HTR-8/SVneo (cell line): ENCODE measurements around the gene VSTM1.
"Not testable (repeated sequence)": the region's sequence is repeated elsewhere in the genome, so short reads cannot be mapped to it uniquely, and the experiment has no call there.

ENCODE experiments used
- DNase-seq: peaks from one replicate; pipeline ENCODE4 v3.0.0; 2011; ENCODE audit warnings: low spot score, mixed read lengths; ENCODE audit not compliant: insufficient read length
- FAIRE-seq: peaks from 2 replicates; lab custom pipeline; 2011; peaks lifted over from hg19 to GRCh38; lab: Jason Lieb, UNC

VSTM1 gene

DNA sequence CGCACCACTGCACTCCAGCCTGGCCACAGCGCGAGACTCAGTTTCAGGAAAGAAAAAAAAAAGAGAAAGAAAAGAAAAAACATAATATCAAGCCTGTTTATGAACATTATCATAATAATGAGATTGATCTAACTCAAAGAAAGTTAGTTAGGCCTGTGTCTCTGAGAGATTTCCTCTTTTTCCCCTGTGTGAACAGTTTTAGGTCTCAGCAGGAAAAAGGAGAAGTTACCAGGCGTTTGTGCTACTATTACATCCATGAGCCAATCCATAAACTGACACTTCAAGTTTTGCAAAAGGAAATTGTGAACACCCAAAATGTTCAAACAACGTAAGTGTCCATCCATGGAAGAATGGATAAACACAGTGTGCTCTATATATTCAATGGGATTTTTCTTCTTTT is 13.6 kb upstream of the VSTM1 start:
- DNase-seq (no peak), FAIRE-seq (no peak)

- FAIRE-seq (no peak), DNase-seq (no peak)
These were observed 11.2 kb upstream of the VSTM1 start for GRCh38 chr19:54074851-54075250.

- no peak for FAIRE-seq
- DNase-seq, result no peak
These were observed 10.1 kb upstream of the VSTM1 start for GRCh38 chr19:54073829-54074228.

DNA sequence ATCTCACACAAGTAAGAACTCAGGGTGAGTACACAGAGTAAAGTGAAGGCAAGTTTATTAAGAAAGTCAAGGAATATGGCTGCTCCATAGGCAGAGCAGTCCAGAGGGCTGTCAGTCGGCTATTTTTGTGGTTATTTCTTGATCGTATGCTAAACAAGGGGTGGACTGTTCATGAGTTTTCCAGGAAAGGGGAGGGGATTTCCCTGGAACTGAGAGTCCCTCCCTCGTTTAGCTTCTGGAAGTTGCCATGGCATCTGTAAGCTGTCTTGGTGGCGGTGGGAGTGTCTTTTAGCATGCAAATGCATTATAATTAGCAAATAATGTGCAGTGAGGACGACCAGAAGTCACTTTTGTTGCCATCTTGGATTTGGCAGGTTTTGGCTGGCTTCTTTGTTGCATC is 5.8 kb upstream of the VSTM1 start:
- FAIRE-seq, result no peak

GRCh38 chr19:54062643-54063042 is 1.1 kb downstream of the VSTM1 start:
- DNase-seq (no peak), FAIRE-seq (no peak)

More for the DNA sequence above, 5.8 kb upstream of the VSTM1 start:
- no peak for DNase-seq

DNA sequence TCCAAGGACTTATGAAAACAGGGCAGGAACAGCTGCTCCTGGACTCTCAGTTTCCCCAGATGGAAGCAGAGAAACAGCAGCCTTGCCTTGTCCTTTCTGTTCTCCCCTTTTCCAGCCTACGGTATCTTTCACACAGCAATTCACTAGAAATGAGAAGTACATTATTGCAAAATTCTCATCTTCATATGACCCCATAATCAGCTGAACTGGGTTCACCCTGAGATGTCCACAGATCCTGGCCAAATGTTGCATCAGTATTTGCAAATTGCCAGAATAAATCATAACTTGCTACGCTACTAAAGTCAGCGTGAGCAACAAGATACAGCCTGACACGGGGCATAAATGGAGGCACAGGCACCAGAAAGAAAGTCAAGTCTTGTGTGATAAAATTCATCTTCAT is 16.1 kb downstream of the VSTM1 start:
- FAIRE-seq (no peak), DNase-seq (no peak)

GRCh38 chr19:54045771-54046170 is 17.9 kb downstream of the VSTM1 start:
- FAIRE-seq (no peak), DNase-seq (no peak)

GRCh38 chr19:54042989-54043388 is 20.7 kb downstream of the VSTM1 start:
- FAIRE-seq, result no peak
- no peak for DNase-seq

DNA sequence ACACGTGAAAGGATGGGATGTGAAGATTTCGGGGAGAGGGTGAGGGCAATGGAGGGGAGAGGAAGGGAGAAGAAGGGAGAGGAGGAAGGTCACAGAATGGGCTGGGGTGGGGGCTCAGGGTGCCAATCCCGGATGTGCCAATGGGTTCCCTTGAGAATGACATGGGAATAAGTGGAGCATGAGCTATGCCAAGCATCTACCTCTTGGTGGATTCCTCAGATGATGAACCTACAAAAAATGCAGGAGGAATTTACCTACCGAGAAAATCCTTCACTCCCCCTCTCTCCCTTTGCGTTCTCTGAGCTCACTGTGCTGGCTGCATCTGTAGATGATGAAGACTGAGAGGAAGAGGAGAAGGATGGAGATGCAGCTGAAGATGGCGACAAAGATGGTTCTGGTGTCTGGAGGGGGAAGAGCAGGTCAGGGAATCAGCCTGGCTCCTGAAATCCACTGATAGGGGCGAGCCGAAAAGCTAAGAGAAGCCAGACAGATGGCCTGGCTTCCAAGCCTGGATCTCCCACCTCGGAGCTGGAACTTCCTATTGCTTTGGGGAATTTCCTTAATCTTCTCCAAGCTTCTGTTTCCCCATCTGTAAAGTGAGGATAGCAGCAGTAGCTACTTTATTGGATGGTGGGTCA is 21.6 kb downstream of the VSTM1 start:
- peak; percentile 26 for FAIRE-seq
- DNase-seq, result peak; percentile 19

- FAIRE-seq (no peak), DNase-seq (no peak)
These were observed 23.7 kb downstream of the VSTM1 start for GRCh38 chr19:54040003-54040402.

DNA sequence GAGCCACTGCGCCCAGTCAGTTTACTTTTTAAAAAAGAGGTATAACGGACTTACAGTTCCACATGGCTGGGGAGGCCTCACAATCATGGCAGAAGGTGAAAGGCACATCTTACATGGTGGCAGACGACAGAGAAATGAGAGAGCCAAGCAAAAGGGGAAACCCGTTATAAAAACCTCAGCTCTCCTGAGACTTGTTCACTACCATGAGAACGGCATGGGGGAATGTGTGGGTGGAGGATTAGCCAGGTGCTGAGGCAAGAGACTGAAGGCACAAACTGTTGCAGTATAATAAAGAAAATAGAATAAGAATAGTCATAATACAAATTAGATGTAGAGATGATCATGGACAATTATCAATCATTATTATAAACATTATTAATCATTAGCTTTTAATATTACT is 27.2 kb downstream of the VSTM1 start:
- DNase-seq, FAIRE-seq: not testable (repeated sequence)

- DNase-seq, result peak; percentile 62
- FAIRE-seq, result no peak
These were observed 28.2 kb downstream of the VSTM1 start for GRCh38 chr19:54035215-54036178.

DNA sequence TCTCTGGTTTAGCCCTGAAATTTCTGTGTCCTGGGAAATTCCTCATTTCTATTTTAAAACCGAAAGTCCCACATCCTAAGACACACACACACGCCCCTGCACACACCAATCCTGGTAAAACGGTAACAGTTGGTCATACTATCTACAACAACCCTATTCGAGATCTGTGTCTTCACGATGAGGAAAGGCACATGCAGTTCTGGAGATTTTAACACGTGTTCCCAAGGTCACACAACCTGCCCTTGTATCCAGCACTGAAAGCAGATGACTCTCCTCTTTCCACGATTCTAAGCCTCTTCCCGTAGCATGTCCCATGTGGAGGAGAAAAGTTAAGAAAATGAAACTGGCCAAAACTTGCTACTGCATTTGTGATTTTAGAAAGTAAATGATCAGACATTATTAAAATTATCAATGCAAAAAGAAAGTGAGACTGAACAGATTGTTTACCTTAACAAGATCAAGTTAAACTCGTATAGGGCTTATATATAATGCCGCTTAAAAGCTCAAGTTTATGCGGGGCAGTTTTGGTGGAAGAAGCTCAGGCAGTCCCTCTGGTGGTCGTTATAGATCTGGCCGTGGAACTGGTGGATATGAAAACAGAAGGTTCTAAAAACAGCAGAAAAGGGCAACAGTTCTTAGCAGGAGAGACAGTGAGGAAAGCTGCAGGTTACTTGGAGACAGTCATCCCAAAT is 32.7 kb downstream of the VSTM1 start:
- FAIRE-seq (no peak), DNase-seq (no peak)

DNA sequence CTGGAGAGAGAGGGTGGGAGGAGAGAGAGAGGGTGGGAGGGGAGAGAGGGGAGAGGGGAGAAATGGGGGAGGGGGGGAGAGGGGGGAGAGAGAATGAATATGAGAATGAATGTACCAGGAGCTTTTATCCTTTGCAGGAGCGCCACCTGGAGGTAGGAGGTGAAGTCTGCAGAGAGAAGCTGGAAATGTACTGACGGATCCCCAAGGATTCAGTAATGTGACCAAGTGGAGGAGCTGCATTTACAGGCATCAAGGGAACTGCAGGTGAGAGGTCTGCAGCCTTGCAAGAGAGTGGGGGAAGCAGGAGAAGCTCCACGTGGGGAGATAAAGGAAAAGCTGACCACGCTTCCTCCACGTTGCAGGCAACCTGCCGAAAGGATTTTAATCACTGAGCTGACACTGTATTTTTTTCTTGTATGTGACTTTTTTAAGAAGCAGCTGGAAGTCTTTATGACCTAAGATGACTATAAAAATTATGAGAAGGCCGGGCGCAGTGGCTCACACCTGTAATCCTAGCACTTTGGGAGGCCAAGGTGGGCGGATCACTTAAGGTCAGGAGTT is 33.7 kb downstream of the VSTM1 start:
- DNase-seq, result peak; percentile 60
- FAIRE-seq, result no peak

DNA sequence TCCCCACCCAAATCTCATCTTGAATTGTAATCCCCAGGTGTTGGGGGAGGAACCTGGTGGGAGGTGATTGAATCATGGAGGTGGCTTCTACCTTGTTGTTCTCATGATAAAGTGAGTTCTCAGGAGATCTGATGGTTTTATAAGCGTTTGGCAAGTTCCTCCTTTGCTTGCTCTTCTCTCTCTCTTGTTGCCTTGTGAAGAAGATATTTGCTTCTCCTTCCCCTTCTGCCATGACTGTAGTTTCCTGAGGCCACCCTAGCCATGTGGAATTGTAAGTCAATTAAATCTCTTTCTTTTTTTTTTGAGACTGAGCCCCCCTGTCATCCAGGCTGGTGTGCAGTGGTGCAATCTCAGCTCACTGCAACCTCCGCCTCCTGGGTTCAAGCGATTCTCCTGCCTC is 34.4 kb downstream of the VSTM1 start:
- DNase-seq, result no peak
- no peak for FAIRE-seq

GRCh38 chr19:54026656-54027055 is 37.0 kb downstream of the VSTM1 start:
- FAIRE-seq (no peak), DNase-seq (no peak)

DNA sequence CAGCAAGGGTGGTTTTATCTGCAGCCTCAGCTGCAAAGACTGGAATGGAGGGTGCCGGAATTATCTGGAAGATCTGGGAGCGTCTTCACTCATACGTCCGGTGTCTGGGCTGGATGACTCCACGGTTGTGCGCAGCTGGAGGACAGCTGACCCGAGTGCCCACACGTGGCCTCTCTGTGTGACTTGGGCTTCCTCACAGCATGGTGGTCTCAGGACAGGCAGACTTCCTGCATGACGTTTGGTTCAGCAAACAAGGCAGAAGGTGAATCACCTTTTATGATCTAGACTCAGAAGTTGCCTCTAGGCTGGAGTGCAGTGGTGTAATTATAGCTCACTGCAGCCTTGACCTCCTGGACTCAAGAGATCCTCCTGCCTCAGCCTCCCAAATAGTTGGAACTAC is 39.0 kb downstream of the VSTM1 start:
- no peak for DNase-seq
- FAIRE-seq, result no peak

DNA sequence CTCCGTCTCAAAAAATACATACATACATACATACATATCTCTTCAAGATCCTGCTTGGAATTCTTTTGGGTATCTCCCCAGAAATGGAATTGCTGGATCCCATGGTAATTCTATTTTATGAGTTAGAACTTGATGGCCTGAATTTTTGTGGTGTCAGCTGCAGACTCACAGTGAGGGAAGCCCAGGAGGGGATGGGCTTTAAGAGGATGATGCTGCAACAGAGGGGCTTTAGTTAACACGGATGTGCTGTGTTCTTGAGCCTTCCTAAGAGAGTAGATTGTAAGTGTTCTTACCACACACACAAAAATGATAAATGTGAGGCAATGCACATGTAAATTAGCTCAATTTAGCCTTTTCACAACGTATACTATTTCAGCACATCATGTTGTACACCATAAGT is 40.5 kb downstream of the VSTM1 start:
- FAIRE-seq (no peak), DNase-seq (no peak)

DNA sequence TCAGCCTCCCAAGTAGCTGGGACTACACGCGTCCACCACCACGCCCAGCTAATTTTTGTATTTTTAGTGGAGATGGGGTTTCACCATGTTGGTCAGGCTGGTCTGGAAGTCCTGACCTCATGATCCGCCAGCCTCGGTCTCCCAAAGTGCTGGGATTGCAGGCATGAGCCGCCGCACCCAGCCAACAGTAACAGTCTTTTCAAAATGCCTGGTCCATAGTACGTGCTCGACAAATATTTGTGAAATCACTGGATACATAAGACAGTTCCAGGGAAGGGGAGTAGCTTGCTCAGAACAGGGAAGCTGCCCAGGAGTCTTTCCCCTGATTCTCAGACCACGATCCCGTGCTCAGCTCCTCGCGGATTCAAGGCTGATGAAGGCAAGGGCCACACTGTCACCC is 41.8 kb downstream of the VSTM1 start:
- DNase-seq (no peak), FAIRE-seq (no peak)

GRCh38 chr19:54021363-54021762 is 42.3 kb downstream of the VSTM1 start:
- DNase-seq (no peak), FAIRE-seq (no peak)

DNA sequence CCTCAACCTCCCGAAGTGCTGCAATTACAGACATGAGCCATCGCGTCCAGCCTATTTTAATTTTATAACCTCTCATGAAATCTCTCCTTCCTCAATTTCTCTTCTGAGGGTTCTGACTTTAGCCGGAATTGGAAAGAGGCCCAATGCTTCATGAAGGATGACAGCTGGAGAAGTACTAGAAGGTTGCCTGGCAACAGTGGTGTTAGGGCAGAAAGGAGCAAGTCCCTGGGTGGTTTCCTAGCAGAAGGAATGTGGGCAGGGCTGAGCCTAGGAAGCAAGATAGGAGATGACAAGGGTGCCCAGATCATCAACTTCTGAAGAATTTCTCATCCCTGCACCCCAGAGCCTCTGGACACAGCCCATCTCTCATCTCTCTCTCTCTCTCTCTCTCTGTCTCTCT is 46.4 kb downstream of the VSTM1 start:
- FAIRE-seq, result no peak
- DNase-seq, result no peak
